ENCODE measurements around the gene FAM24A.
"Not testable (repeated sequence)": the region's sequence is repeated elsewhere in the genome, so short reads cannot be mapped to it uniquely, and the experiment has no call there.

The FAM24A gene

DNA sequence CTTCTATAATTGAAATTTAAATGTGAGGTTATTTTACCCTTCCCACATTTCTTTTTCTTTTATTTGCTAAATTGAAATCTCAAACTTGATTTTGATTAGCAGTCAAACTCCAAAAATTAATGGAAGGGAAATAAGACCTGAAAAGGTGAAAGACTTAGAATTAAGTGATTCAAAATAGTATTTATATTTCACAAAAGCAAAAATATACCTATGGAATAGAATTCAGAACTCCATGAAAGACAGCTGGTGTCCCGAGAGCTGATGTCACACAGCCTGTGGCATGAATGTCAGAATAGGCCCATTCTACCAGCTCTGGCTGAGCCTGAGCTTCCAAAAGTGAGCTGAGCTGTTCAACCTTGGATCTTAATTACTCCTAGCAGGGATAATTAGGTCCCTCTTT, at the start of gene FAM24A:
FAM24A (plus strand) TSS at position 301 of the 400 bp plus-strand sequence. CDS start 1,025 bp downstream, outside the sequence.
- no peak for DNase-seq

- DNase-seq, result peak; percentile 69
Observed at GRCh38 chr10:122861711-122862161, 48.7 kb upstream of the FAM24A start.

GRCh38 chr10:122863216-122864193, 46.9 kb upstream of the FAM24A start:
- no peak for DNase-seq

- no peak for DNase-seq
Observed at GRCh38 chr10:122864194-122864592, 46.2 kb upstream of the FAM24A start.

- peak; percentile 60 for DNase-seq
Observed at GRCh38 chr10:122864901-122865300, 45.5 kb upstream of the FAM24A start.

GRCh38 chr10:122866757-122867482, 43.5 kb upstream of the FAM24A start:
- not testable (repeated sequence) for DNase-seq

DNA sequence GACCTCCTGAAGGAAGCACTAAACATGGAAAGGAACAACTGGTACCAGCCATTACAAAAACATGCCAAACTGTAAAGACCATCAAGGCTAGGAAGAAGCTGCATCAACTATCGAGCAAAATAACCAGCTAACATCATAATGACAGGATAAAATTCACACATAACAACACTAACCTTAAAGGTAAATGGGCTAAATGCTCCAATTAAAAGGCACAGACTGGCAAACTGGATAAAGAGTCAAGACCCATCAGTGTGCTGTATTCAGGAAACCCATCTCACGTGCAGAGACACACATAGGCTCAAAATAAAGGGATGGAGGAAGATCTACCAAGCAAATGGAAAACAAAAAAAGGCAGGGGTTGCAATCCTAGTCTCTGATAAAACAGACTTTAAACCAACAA, 41.6 kb upstream of the FAM24A start:
- DNase-seq, result not testable (repeated sequence)

DNA sequence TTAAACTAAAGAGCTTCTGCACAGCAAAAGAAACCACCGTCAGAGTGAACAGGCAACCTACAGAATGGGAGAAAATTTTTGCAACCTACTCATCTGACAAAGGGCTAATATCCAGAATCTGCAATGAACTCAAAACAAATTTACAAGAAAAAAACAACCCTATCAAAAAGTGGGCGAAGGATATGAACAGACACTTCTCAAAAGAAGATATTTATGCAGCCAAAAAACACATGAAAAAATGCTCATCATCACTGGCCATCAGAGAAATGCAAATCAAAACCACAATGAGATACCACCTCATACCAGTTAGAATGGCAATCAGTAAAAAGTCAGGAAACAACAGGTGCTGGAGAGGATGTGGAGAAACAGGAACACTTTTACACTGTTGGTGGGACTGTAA, 38.5 kb upstream of the FAM24A start:
- not testable (repeated sequence) for DNase-seq

DNA sequence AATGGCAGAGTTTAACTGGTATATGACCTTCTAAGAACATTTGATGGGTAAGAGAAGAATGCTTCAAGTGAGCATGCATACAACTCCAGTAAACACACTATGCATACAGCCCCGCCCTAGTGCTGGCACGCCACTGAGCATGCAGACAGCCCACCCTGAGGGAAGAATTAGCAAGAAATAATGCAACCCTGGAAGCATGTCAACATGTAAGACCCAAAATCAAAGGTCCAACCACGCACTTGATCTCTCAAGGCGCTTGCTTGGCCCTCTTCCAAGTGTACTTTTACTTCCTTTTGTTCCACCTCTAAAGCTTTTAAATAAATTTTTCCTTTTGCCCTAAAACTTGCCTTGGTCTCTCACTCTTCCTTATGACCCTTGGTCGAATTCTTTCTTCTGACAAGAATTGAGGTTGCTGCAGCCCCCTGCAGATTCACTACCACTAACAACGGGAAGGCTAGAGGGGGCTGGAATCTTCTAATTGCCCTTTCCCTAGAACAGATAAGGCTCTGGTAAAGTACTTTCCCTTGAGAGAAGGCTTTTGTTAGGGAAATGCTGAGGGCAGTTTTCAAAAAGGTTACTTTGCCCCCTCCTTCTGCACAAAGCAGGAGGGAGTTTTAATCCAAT, 34.5 kb upstream of the FAM24A start:
- DNase-seq, result no peak

- DNase-seq, result no peak
Observed at GRCh38 chr10:122876467-122876855, 33.9 kb upstream of the FAM24A start.

DNA sequence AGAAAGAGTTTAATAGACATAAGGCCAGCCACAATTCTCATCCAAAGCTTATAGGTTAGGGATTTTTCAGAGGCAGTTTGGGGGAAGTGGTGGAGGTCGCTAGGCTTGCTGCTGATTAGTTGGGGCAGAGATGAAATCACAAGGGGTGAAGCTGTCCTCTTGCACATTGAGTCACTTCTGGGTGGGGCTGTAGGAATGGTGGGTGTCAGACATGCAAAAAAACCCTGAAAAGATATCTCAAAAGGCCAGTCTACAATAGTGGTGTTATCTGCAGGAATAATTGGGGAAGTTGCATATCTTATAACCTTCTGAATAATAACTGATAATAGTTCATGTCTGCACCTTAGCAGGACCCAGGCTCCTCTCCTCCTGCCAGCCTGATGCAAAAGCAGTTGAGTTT, 33.1 kb upstream of the FAM24A start:
- DNase-seq, result no peak

DNA sequence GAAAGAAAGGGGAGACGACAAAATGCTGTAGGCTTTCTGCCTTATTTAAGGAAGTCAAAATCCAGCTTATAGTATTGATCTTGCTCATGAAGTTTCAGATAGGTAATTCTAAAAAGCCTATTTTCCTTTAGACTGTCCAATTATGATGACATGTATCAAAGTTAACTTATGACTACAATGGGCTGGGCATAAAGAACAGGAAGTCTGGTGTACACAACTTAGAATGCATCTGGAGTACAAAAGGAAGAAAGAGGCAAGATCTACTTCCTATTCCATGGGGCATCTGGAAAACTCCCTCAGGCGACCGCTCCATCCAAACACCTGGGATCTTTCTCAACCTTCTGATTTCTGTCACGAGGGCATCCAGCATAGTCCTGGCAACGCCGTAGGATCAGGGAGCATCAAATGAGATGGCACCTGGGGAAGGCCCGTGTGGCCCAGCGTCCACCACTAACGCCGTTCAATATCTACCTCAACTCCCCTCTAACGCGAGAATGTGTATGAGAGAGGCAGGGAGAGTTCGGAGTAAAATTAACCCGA, 31.5 kb upstream of the FAM24A start:
- peak; percentile 19 for DNase-seq

DNA sequence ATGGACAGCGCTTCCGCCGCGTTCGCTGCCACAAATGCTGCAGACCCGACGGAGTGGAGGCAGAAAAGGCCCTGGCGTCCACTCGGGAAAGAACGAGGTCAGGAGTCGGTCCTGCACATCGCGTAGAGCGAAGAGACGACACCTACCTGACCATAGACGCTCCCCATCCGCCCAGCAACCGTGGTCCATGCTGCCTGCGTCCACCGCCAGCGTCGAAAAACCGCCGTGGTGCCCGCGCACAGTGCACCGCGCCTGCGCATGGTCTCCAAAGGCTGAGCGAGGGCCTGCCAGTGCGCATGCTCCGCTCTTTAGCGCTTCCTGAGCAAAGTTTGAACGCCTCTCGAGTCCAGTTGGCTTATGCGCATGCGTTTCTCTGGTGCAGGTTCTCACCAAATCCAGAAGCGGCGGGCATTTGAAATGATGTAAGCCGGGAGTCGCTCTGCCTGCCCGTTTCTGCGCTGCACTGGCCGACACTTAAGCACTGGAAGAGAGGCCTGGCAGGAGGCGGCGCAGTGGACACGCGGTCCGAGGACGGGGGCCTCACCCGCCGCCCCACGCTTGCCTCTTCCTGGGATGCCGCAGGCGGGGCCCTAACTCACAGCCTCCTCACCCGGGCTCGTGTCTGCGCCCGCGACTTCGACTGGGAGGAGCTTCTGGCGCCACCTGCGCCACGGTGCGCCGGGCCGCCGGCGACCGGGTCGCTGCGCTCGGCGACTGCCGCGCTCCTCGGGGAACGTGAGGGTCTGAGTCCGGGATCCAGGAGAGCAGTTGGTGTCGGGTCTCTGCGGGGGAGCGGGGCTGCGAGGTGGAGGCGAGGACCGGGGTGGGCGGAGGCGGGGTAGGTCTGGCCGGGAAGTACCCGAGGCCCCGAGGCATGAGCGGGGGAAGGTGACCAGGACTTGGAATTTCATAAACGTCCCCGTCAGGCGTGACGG, 30.8 kb upstream of the FAM24A start, which contains the start of gene FAM24B:
FAM24B (minus strand) TSS at position 243 of the 935 bp plus-strand sequence. CDS start 29,066 bp downstream, outside the sequence.
- peak; percentile 98 for DNase-seq

DNA sequence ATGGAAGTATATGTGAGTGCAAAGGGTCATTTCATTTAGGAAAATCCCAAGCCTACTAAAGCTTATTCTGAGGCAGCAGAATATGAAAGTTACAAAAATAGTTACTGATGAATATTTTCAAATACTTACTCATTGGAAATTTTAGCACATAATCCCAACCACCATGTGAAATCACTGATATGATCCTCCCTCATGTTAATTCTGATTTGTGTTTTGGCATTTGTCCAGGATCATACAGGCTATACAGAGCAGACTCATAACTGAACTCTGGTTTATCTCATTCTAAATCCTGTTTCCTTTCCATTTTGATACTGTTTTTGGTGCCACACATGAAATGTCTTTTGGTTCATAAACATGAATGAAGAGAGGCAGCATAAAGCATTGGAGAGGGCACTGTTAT, 27.6 kb upstream of the FAM24A start:
- DNase-seq, result no peak

- no peak for DNase-seq
Observed at GRCh38 chr10:122884166-122884565, 26.2 kb upstream of the FAM24A start.

DNA sequence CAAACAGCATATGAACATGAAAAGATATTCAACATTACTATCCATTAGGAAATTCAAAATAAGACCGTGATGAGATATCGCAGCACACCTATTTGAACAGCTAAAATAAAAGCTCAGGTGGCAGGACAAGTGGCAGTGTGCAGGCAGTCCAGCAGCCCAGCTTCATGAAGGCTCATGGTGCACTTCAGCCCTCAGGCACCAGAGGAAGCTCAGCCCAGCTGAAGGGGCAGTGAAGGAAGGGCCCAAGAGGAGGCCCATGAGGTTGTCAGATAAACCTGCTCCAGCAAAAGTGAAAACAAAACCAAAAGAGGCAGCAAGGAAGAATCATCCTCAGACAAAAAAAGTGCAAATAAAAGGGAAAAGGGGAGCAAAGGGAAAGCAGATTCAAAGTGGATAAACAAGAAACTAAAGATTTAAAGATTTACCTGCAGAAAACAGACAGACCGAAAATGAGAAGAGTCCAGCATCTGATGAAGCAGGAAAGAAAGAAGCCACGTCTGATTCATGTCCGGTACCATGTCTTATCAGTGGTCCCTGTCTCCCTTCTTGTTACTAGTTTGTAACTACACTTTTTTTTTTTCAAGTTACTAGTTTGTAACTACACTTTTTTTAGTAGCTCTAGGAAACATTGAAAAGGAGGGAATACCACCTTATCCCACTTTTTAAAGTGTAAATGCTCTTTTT, 16.0 kb upstream of the FAM24A start:
- DNase-seq, result no peak

DNA sequence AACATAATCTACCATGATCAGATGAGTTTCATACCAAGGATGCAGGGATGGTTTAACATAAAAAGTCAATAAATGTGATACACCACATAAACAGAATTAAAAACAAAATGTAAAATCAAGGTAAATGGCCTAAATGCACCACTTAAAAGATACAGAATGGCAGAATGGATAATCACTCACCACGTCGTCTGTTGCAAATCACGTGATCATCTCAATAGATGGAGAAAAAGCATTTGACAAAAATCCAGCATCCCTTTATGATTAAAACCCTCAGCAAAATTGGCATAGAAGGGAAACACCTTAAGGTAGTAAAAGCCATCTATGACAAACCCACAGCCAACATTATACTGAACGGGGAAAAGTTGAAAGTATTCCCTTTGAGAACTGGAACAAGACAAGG, 6.5 kb upstream of the FAM24A start:
- DNase-seq, result not testable (repeated sequence)

- peak; percentile 54 for DNase-seq
Observed at GRCh38 chr10:122911889-122912484, 1.6 kb downstream of the FAM24A start.

DNA sequence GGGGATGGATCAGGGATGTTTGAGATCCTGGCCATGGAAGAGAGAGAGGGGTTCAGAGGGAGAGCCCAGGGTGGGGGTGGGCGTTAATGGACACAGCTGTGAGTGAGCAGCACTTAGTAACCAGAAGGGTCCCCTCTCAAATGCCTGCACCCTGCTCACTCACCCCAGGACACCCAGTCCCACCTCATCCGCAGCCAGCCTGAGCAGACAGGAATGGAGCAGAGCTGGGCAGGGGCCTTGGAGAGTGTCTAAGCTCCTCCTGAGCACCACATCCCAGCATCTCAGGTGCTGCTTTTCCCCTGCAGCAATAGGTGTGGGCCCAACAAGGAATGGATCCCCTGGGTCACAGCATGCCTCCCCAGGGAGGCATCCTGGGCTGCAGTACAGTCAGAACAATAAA, 5.3 kb downstream of the FAM24A start:
- DNase-seq, result no peak

- DNase-seq, result no peak
Observed at GRCh38 chr10:122930140-122930539, 19.7 kb downstream of the FAM24A start.

All from fibroblast of skin of right biceps (primary cell).